Measurements from ENCODE around the gene PARD3B. TPM values are rescaled to one million over a fixed set of nuclear protein-coding genes. Genes with fewer than 3 reads are reported as not detected.

Gene PARD3B
- total RNA-seq, 1 experiment from 2014 or later: 6.4 TPM

DNA sequence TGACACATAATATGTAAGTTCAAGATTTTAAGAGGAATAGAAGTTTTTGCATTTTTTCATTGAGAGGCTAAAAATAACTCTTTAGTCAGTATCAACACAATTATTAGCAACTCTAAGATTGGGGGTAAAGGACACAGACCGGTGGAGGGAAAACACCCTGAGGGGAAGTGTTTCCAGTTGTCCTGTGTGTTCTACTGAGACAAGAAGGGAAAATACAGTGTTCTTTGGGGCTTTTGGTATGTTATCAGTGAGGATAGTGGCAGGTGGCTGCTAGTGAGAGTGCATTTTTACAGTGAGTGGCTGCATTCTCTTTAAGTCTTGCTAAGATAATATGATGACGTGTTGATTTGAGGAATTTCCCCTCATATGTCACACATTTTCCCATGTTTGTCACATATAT, 507.5 kb downstream of the PARD3B start:
- no peak overlapping the region for H4K5ac ChIP-seq (ENCODE audit: insufficient read length, low read depth, low read length)
- H2BK12ac ChIP-seq (ENCODE audit: insufficient read length, low read depth, low read length): no peak overlapping the region
- no peak overlapping the region for H2BK20ac ChIP-seq (ENCODE audit: low read depth, low read length, poor library complexity, severe bottlenecking)
- H3T11ph ChIP-seq (ENCODE audit: low read length): no peak overlapping the region
- Mint-ChIP-seq H3K4me1 (peaks cover 5 to 12% of the 10 kb centered on the region in 2 experiments), H3K9me3 (peaks cover 5% of the 10 kb centered on the region in 2 experiments), H3K36me3 (ENCODE audit: insufficient read depth in 1 of 3, low read depth in 3 of 3) (peaks cover 0 to 7% (median 2%) of the 10 kb centered on the region in 3 experiments; a peak in 4 of 7 replicates), H3K4me3 (no peak overlapping the region), H3K27ac (no peak overlapping the region), H3K27me3 (ENCODE audit: low read depth) (peaks cover 3% of the 10 kb centered on the region; the same call in 1 of the 2 replicates)
- H4K8ac ChIP-seq (replicated peaks; ENCODE audit: insufficient read length, low read depth, low read length): no peak overlapping the region
- H3K79me1 ChIP-seq (ENCODE audit: insufficient read depth, low read depth, low read length, poor library complexity, severe bottlenecking): no peaks in the 10 kb centered on the region
- no peak overlapping the region for H3K18ac ChIP-seq (ENCODE audit: insufficient read length, low read depth, low read length)
- H4K91ac ChIP-seq (ENCODE audit: insufficient read length, low read depth, low read length): no peak overlapping the region
- no peak for DNase-seq
- no CpG with 5 or more reads among the region's 2 CpGs for WGBS (ENCODE audit: extremely low coverage, insufficient read length, low lambda C conversion rate)
- H2AFZ ChIP-seq (ENCODE audit: low read length): no peak overlapping the region
- no peak overlapping the region for H3K9ac ChIP-seq (ENCODE audit: extremely low read depth, insufficient read length, low read length)
- H3K23ac ChIP-seq (ENCODE audit: insufficient read length, low read depth, low read length): no peak overlapping the region
- no peak overlapping the region for H2BK120ac ChIP-seq (ENCODE audit: low read depth, low read length, poor library complexity, severe bottlenecking)
- no peaks in the 10 kb centered on the region for H4K20me1 ChIP-seq (ENCODE audit: control insufficient read depth, insufficient read depth, insufficient read length)
- TF ChIP-seq, protein P1, sequence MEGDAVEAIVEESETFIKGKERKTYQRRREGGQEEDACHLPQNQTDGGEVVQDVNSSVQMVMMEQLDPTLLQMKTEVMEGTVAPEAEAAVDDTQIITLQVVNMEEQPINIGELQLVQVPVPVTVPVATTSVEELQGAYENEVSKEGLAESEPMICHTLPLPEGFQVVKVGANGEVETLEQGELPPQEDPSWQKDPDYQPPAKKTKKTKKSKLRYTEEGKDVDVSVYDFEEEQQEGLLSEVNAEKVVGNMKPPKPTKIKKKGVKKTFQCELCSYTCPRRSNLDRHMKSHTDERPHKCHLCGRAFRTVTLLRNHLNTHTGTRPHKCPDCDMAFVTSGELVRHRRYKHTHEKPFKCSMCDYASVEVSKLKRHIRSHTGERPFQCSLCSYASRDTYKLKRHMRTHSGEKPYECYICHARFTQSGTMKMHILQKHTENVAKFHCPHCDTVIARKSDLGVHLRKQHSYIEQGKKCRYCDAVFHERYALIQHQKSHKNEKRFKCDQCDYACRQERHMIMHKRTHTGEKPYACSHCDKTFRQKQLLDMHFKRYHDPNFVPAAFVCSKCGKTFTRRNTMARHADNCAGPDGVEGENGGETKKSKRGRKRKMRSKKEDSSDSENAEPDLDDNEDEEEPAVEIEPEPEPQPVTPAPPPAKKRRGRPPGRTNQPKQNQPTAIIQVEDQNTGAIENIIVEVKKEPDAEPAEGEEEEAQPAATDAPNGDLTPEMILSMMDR (conservative IDR thresholded peaks at IDR 0.05): no peak
- H3K23me2 ChIP-seq (ENCODE audit: insufficient read length, low read depth, low read length, poor library complexity, severe bottlenecking): no peaks in the 10 kb centered on the region
- H3K4ac ChIP-seq (ENCODE audit: low read depth, low read length): no peak overlapping the region
- no peaks in the 10 kb centered on the region for H3K27me3 ChIP-seq (ENCODE audit: insufficient read depth, low read length)
- H2AK5ac ChIP-seq (ENCODE audit: insufficient read length, low read length): no peak overlapping the region
- no peak overlapping the region for H3K56ac ChIP-seq (ENCODE audit: insufficient read length, low read depth, low read length)
- no peaks in the 10 kb centered on the region for H3K79me2 ChIP-seq (ENCODE audit: insufficient read depth, low read length)
- H3K14ac ChIP-seq (ENCODE audit: insufficient read depth, low read length): no peak overlapping the region
- H3K4me2 ChIP-seq (ENCODE audit: insufficient read depth, insufficient read length, low read length): no peak overlapping the region
- H3K27ac ChIP-seq (ENCODE audit: insufficient read length, low read depth, low read length): no peak overlapping the region
- no peaks in the 10 kb centered on the region for H3K9me3 ChIP-seq (ENCODE audit: control insufficient read depth, low read depth, low read length)
- no peak overlapping the region for H2BK15ac ChIP-seq (ENCODE audit: low read depth, low read length)
- H3K4me1 ChIP-seq (ENCODE audit: insufficient read depth, low read length): no peaks in the 10 kb centered on the region
- H2BK5ac ChIP-seq (ENCODE audit: insufficient read length, low read length): no peak overlapping the region

Measured in H9 (cell line).